Epithelial cell of esophagus (primary cell): Measurements from ENCODE around the gene S100PBP.
"Not testable (repeated sequence)": the region's sequence is repeated elsewhere in the genome, so short reads cannot be mapped to it uniquely, and the experiment has no call there.

Source experiments
- DNase-seq: peaks from one replicate; pipeline ENCODE4 v3.0.0; 2010; ENCODE audit warnings: low read depth
- H3K4me3 ChIP-seq: 2 replicates; pipeline ENCODE4 v1.5.1; 2011; ENCODE audit warnings: mild to moderate bottlenecking, low read length, control low read depth
- TF ChIP-seq, protein P1 (sequence below): IDR thresholded peaks from 2 replicates; pipeline ENCODE4 v1.5.1; 2011; ENCODE audit warnings: low read depth, mild to moderate bottlenecking, low read length, control low read depth, inconsistent platforms; ENCODE audit not compliant: insufficient read depth; ENCODE audit errors: missing control alignments

S100PBP gene

DNA sequence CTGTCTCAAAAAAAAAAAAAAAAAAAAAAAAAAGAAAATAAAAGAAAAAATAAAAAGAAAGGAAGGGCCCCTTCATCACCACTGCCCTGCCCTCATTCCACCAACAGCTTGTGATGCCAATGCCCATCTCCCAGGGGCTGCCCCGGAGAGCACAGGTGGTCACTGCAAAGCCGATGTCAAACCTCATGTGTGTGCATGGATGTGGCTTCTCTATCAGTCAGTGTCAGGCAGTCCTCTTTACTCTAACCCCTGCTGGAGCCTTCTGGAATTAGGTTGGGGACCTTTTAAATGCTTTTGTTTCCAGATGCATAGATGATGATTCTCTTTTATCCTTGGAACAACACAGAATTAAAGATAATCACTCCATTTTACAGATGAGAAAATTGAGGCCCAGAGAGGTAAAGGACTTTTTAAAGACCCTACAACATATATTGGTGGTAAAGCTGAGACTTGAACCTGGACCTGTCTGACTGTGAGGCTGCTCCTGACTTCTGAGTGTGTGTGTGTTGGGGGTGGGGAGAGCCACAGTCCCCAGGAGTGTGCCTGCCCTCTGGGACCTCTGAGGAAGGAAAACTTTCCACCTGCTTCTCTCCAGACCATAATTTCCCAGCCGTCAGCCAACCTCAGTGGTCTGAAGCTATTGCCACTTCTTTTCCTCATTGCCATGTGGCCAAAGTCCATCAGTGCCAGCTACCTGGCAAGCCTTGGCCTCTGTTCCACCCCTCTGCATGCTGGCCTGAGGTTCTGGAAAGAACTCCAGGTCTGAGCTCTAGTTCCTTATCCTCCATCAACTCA, 86.7 kb downstream of the S100PBP start:
- TF ChIP-seq, protein P1, sequence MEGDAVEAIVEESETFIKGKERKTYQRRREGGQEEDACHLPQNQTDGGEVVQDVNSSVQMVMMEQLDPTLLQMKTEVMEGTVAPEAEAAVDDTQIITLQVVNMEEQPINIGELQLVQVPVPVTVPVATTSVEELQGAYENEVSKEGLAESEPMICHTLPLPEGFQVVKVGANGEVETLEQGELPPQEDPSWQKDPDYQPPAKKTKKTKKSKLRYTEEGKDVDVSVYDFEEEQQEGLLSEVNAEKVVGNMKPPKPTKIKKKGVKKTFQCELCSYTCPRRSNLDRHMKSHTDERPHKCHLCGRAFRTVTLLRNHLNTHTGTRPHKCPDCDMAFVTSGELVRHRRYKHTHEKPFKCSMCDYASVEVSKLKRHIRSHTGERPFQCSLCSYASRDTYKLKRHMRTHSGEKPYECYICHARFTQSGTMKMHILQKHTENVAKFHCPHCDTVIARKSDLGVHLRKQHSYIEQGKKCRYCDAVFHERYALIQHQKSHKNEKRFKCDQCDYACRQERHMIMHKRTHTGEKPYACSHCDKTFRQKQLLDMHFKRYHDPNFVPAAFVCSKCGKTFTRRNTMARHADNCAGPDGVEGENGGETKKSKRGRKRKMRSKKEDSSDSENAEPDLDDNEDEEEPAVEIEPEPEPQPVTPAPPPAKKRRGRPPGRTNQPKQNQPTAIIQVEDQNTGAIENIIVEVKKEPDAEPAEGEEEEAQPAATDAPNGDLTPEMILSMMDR = no peak
- DNase-seq = no peak
- H3K4me3 ChIP-seq = no peak overlapping the region

- H3K4me3 ChIP-seq = no peak overlapping the region
- TF ChIP-seq, protein P1 = no peak
- DNase-seq = no peak
Observed at GRCh38 chr1:32904797-32905196, 87.3 kb downstream of the S100PBP start.

DNA sequence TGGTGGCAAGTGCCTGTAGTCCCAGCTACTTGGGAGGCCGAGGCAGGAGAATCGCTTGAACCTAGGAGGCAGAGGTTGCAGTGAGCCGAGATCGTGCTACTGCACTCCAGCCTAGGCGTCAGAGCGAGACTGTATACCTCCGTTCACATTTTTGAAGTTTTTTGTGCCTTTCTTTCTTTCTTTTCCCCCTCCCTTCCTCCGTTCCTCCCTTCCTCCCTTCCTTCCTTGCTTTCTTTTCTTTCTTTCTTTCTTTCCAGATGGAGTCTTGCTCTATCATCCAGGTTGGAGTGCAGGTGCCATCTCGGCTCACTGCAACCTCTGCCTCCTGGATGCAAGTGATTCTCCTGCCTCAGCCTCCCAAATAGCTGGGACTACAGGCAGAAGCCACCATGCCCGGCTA, 88.1 kb downstream of the S100PBP start:
- DNase-seq, H3K4me3 ChIP-seq: not testable (repeated sequence)

GRCh38 chr1:32906654-32907053, 89.2 kb downstream of the S100PBP start:
- TF ChIP-seq, protein P1 = no peak

GRCh38 chr1:32907435-32907834, 90.0 kb downstream of the S100PBP start:
- DNase-seq = no peak
- TF ChIP-seq, protein P1 = no peak
- no peak overlapping the region for H3K4me3 ChIP-seq

More at GRCh38 chr1:32906654-32907053, 89.2 kb downstream of the S100PBP start:
- DNase-seq = no peak
- H3K4me3 ChIP-seq = no peak overlapping the region
